ENCODE measurements around the gene FYB1. TPM values are rescaled to one million over a fixed set of nuclear protein-coding genes. Genes with fewer than 3 reads are reported as not detected.

The FYB1 gene
- total RNA-seq, 1 donor from 2014 or later = 84.9 TPM

GRCh38 chr5:39055768-39056398, 163.5 kb downstream of the FYB1 start:
- Mint-ChIP-seq H3K36me3 (ENCODE audit: low read depth) (peaks cover 13% of the 10 kb centered on the region), H3K4me1 (peaks cover 28% of the 10 kb centered on the region), H3K4me3 (no peak overlapping the region), H3K9me3 (no peaks in the 10 kb centered on the region), H3K27ac (no peak overlapping the region), H3K27me3 (no peaks in the 10 kb centered on the region)
- DNase-seq = no peak
- intact Hi-C loops (cut with micrococcal nuclease) = loop anchor here (5.0 kb wide), 1 partner anchor 39 kb away; no protein-coding TSS in a partner anchor

Other genes starting within 250 kb of the FYB1 start
- gene RICTOR, start 145.2 kb downstream of the FYB1 start, total RNA-seq = 31.1 and 34.2 TPM in 2 replicates
- not detected in 2 replicates for gene C9, start 144.9 kb upstream of the FYB1 start, total RNA-seq
- not detected in 2 replicates for gene DAB2, start 205.4 kb upstream of the FYB1 start, total RNA-seq